ENCODE data around the gene NUDT22. TPM values are rescaled to one million over a fixed set of nuclear protein-coding genes. Genes with fewer than 3 reads are reported as not detected.
"Not testable (repeated sequence)": the region's sequence is repeated elsewhere in the genome, so short reads cannot be mapped to it uniquely, and the experiment has no call there.

Gene NUDT22
- total RNA-seq, 1 experiment from 2014 or later = 61.8 TPM

GRCh38 chr11:64241491-64242374 lies 15.7 kb downstream of the NUDT22 start:
- DNase-seq (ENCODE audit: low read depth) = peak; percentile 98

- no peak for DNase-seq (ENCODE audit: low read depth)
Observed at GRCh38 chr11:64243236-64243854, 17.3 kb downstream of the NUDT22 start.

- no peak for DNase-seq (ENCODE audit: low read depth)
Observed at GRCh38 chr11:64244107-64244506, 18.0 kb downstream of the NUDT22 start.

- no peak for DNase-seq (ENCODE audit: low read depth)
Observed at GRCh38 chr11:64244966-64245365, 18.9 kb downstream of the NUDT22 start.

GRCh38 chr11:64245401-64245796 lies 19.3 kb downstream of the NUDT22 start:
- no peak for DNase-seq (ENCODE audit: low read depth)

- DNase-seq (ENCODE audit: low read depth) = peak; percentile 98
Observed at GRCh38 chr11:64245797-64246620, 19.9 kb downstream of the NUDT22 start.

- not testable (repeated sequence) for DNase-seq (ENCODE audit: low read depth)
Observed at GRCh38 chr11:64246621-64246870, 20.5 kb downstream of the NUDT22 start.

- DNase-seq (ENCODE audit: low read depth) = peak; percentile 90
Observed at GRCh38 chr11:64246871-64247728, 21.0 kb downstream of the NUDT22 start, which contains the start of gene PPP1R14B. TSS of gene PPP1R14B (minus strand) at chr11:64246943. CDS start at chr11:64246673, 270 bp downstream.

- no peak for DNase-seq (ENCODE audit: low read depth)
Observed at GRCh38 chr11:64247729-64248531, 21.9 kb downstream of the NUDT22 start.

GRCh38 chr11:64248578-64248977 lies 22.5 kb downstream of the NUDT22 start:
- no peak for DNase-seq (ENCODE audit: low read depth)

GRCh38 chr11:64249038-64249437 lies 23.0 kb downstream of the NUDT22 start:
- DNase-seq (ENCODE audit: low read depth) = no peak

GRCh38 chr11:64249563-64250414 lies 23.7 kb downstream of the NUDT22 start:
- DNase-seq (ENCODE audit: low read depth) = no peak

- no peak for DNase-seq (ENCODE audit: low read depth)
Observed at GRCh38 chr11:64250415-64251015, 24.4 kb downstream of the NUDT22 start.

GRCh38 chr11:64251016-64251752 lies 25.1 kb downstream of the NUDT22 start, which contains the start of gene PLCB3:
TSS of gene PLCB3 (plus strand) at chr11:64251530. CDS start at chr11:64251650, 120 bp downstream.
- peak; percentile 23 for DNase-seq (ENCODE audit: low read depth)

GRCh38 chr11:64251753-64252002 lies 25.6 kb downstream of the NUDT22 start:
- DNase-seq (ENCODE audit: low read depth) = peak; percentile 6

GRCh38 chr11:64252003-64252872 lies 26.2 kb downstream of the NUDT22 start:
- peak; percentile 22 for DNase-seq (ENCODE audit: low read depth)

GRCh38 chr11:64253043-64253442 lies 27.0 kb downstream of the NUDT22 start:
- DNase-seq (ENCODE audit: low read depth) = no peak

Data from HT1080 (cell line).